Fibroblast of mammary gland (primary cell): ENCODE measurements around the gene LCP2.
A peak's percentile ranks its signal among the peaks of the same experiment; 100 is the strongest.

ENCODE experiments used
- DNase-seq: peaks from one replicate; pipeline ENCODE4 v3.0.0-alpha.2; 2010; ENCODE audit warnings: low read depth
- H3K4me3 ChIP-seq: 2 replicates; pipeline ENCODE4 v1.5.1; 2011; ENCODE audit warnings: low read depth, mild to moderate bottlenecking, low read length, moderate library complexity; ENCODE audit not compliant: control insufficient read depth
- TF ChIP-seq, protein P1 (sequence below): conservative IDR thresholded peaks from 2 replicates; pipeline ENCODE4 v1.5.1; 2011; ENCODE audit warnings: low read depth, low read length, inconsistent platforms; ENCODE audit not compliant: control insufficient read depth, insufficient read depth

Gene LCP2

DNA sequence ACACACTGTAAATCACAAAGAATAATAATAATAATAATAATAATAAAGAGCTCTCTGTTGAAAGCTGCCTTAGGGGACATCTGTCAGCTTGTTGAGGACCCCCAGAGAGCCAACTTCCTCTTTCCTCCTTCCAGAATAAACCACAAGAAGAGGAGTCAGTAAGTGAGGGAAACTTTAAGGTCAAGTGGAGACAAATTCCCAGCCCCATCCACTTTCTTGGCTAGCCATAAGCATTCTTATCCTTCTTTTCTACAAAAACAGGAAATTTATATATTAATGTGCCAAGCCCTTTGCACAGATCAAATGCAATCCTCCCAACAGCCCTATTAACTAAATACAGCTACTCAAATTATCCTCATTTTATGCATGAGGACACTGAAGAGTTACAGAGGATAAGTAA lies 74.2 kb downstream of the LCP2 start:
- H3K4me3 ChIP-seq = no peak overlapping the region
- DNase-seq = no peak
- TF ChIP-seq, protein P1, sequence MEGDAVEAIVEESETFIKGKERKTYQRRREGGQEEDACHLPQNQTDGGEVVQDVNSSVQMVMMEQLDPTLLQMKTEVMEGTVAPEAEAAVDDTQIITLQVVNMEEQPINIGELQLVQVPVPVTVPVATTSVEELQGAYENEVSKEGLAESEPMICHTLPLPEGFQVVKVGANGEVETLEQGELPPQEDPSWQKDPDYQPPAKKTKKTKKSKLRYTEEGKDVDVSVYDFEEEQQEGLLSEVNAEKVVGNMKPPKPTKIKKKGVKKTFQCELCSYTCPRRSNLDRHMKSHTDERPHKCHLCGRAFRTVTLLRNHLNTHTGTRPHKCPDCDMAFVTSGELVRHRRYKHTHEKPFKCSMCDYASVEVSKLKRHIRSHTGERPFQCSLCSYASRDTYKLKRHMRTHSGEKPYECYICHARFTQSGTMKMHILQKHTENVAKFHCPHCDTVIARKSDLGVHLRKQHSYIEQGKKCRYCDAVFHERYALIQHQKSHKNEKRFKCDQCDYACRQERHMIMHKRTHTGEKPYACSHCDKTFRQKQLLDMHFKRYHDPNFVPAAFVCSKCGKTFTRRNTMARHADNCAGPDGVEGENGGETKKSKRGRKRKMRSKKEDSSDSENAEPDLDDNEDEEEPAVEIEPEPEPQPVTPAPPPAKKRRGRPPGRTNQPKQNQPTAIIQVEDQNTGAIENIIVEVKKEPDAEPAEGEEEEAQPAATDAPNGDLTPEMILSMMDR = no peak

DNA sequence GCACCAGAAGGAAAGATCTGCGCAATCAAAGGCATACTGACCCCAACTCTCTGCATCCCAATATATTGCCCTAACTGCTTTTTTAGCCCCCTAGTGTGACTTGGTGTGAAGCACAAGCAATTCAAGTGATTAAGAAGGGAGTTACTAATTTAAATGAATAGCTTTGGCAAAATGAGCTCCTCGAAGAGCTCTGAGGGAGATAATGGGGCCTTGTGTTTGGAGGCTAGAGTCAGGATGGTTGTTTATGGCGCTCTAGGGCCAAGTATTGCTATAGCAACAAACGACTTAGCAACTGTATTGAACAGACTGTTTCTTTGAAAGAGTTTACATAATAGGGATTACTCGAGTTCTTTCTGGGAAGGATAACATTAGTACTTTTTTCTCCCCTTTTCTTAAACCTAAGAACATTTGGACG lies 76.2 kb downstream of the LCP2 start:
- TF ChIP-seq, protein P1 = peak; percentile 9
- no peak overlapping the region for H3K4me3 ChIP-seq
- DNase-seq = peak; percentile 8

DNA sequence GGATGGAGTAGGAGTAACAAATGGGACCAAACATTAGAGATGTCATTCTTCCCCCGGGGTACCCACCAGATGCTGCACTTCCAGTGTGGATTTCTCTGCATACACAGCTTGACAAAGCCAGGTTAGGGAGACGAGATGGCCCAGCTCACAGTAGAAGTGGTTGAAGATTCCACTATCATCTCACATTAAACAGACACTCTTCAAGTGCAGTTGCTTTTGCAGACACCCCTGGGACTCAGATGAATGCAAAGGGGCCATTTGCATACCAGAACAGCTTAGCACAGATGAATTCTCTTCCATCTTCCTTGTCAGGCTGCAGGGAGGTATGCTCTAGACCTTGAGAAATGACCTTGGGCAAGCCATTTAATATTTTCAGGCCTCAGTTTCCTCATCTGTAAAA lies 77.4 kb downstream of the LCP2 start:
- DNase-seq = no peak
- TF ChIP-seq, protein P1 = no peak
- H3K4me3 ChIP-seq = no peak overlapping the region

DNA sequence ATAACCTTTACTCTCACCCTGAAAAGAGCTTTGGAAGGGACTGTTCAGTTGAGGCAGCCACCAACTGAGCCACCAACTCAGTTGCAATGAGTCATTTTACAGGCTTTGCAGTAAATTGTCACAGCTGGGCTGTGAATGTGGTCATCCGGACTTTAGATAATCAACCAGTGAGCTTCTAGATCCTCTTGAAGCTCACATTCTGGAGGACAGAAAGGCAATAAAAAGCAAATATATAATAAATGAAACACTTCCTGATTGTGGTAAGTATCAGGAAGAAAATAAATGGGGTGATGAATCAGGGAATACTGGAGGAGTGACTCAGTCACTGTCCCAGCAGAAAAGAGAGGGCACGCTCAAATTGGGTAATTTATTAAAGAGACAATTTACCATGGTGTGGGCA lies 78.0 kb downstream of the LCP2 start:
- peak; percentile 72 for DNase-seq

DNA sequence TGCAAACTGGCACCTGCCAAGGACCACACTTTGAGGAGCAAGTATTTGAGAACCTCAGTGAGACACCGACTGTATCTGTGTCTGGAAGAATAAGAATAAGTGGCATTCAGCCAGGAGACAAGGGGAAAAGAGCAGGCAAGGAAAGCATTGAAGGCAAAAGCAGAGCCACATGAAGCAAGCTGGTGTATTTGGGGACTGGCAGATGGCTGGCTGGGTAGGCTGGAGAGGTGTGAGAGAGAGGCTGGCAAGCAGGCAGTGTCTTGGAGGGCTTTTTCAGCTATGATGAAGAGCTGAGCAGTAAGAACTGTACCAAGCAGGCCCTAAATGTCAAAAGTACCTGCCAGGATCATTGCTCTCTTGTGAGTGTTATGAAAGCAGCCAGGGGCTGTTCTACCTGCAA lies 78.9 kb downstream of the LCP2 start:
- H3K4me3 ChIP-seq = no peak overlapping the region
- no peak for DNase-seq
- TF ChIP-seq, protein P1 = no peak

More for the DNA sequence above, 78.0 kb downstream of the LCP2 start:
- H3K4me3 ChIP-seq = no peak overlapping the region
- TF ChIP-seq, protein P1 = no peak

DNA sequence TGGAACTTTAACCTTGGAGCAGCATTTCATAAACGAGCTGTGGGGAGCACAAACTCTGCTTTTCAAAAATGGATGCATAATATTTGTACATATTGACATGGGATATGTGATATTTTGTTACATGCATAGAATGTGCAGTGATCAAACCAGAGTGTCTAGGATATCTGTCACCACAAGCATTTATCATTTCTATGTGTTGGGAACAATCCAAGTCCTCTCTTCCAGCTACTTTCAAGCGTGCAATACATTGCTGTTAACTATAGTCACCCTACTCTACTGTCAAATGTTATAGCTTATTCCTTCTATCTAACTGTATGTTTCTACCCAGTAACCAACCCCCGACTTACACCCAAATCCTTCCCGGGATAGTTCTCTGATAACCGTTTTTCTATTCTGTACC lies 79.7 kb downstream of the LCP2 start:
- TF ChIP-seq, protein P1 = no peak
- H3K4me3 ChIP-seq = no peak overlapping the region
- DNase-seq = no peak

DNA sequence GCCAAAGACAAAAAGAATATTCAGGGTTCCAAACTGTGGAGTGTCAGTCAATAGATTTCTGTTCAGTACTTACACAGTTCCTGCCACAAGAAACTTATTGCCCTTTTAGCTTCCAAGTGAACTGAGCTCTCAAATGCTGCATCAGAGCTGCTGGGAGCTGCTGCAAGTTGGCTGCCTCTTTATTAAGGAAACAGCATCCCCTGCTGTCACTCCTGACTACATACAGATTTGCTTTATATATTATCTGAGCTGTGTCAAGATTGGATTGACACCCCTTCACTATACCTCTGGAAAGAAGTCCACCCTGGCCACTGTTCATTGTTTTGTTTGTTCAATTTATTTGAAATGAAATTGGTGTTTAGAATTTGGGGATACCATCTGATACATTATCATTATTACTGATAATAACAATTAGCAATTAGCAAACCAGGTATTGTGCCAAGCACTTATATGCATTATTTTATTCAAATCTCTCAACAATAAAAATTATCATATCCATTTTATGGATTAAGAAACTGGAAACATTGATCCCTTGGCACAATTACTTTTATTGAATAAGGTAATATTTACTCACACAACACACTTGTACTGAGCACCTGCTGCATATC lies 81.2 kb downstream of the LCP2 start:
- DNase-seq = peak; percentile 71
- TF ChIP-seq, protein P1 = peak; percentile 73
- H3K4me3 ChIP-seq = no peak overlapping the region
